ENCODE results near the gene CALCR.

CALCR gene

GRCh38 chr7:93414574-93414973 is 159.9 kb downstream of the CALCR start:
- no peak for DNase-seq (ENCODE audit: low read depth in 1 of 2, low spot score in 1 of 2)
- Histone ChIP-seq H3K27ac (replicated peaks) (no peak overlapping the region), H3K27me3 (ENCODE audit: insufficient read depth, poor library complexity, severe bottlenecking) (peaks cover 8% of the 10 kb centered on the region), H3K4me3 (replicated peaks; ENCODE audit: insufficient read depth, low read length) (no peak overlapping the region)
- no peak for TF ChIP-seq SPI1 (IDR thresholded peaks at IDR 0.05; ENCODE audit: borderline replicate concordance, low read depth)
- TF ChIP-seq GABPA (IDR thresholded peaks at IDR 0.05; ENCODE audit: low read depth) = no peak
- no peak for TF ChIP-seq POLR2AphosphoS5 (IDR thresholded peaks at IDR 0.05; ENCODE audit: low read depth)
- no peak for TF ChIP-seq REST (IDR thresholded peaks at IDR 0.05; ENCODE audit: insufficient replicate concordance, low read depth)
- TF ChIP-seq CTCF (IDR thresholded peaks at IDR 0.05; ENCODE audit: insufficient read depth, low read length) = no peak

- H3K27me3 ChIP-seq (ENCODE audit: insufficient read depth, poor library complexity, severe bottlenecking) = no peaks in the 10 kb centered on the region
- no peak overlapping the region for H3K27ac ChIP-seq (replicated peaks)
- H3K4me3 ChIP-seq (replicated peaks; ENCODE audit: insufficient read depth, low read length) = no peak overlapping the region
- TF ChIP-seq GABPA (IDR thresholded peaks at IDR 0.05; ENCODE audit: low read depth) (no peak), CTCF (IDR thresholded peaks at IDR 0.05; ENCODE audit: insufficient read depth, low read length) (no peak), POLR2AphosphoS5 (IDR thresholded peaks at IDR 0.05; ENCODE audit: low read depth) (no peak), REST (IDR thresholded peaks at IDR 0.05; ENCODE audit: insufficient replicate concordance, low read depth) (no peak), SPI1 (IDR thresholded peaks at IDR 0.05; ENCODE audit: borderline replicate concordance, low read depth) (no peak)
- no peak for DNase-seq (ENCODE audit: low read depth in 1 of 2, low spot score in 1 of 2)
Observed at GRCh38 chr7:93409324-93409723, 165.2 kb downstream of the CALCR start.

GRCh38 chr7:93407239-93407638 is 167.3 kb downstream of the CALCR start:
- Histone ChIP-seq H3K27me3 (ENCODE audit: insufficient read depth, poor library complexity, severe bottlenecking) (no peaks in the 10 kb centered on the region), H3K27ac (replicated peaks) (no peak overlapping the region), H3K4me3 (replicated peaks; ENCODE audit: insufficient read depth, low read length) (no peak overlapping the region)
- TF ChIP-seq SPI1 (IDR thresholded peaks at IDR 0.05; ENCODE audit: borderline replicate concordance, low read depth) = no peak
- no peak for TF ChIP-seq POLR2AphosphoS5 (IDR thresholded peaks at IDR 0.05; ENCODE audit: low read depth)
- TF ChIP-seq REST (IDR thresholded peaks at IDR 0.05; ENCODE audit: insufficient replicate concordance, low read depth) = no peak
- no peak for DNase-seq (ENCODE audit: low read depth in 1 of 2, low spot score in 1 of 2)

GRCh38 chr7:93402944-93403343 is 171.6 kb downstream of the CALCR start:
- Histone ChIP-seq H3K4me3 (replicated peaks; ENCODE audit: insufficient read depth, low read length) (no peak overlapping the region), H3K27me3 (ENCODE audit: insufficient read depth, poor library complexity, severe bottlenecking) (no peaks in the 10 kb centered on the region), H3K27ac (replicated peaks) (no peak overlapping the region)
- TF ChIP-seq SPI1 (IDR thresholded peaks at IDR 0.05; ENCODE audit: borderline replicate concordance, low read depth) (no peak), REST (IDR thresholded peaks at IDR 0.05; ENCODE audit: insufficient replicate concordance, low read depth) (no peak), POLR2AphosphoS5 (IDR thresholded peaks at IDR 0.05; ENCODE audit: low read depth) (no peak), GABPA (IDR thresholded peaks at IDR 0.05; ENCODE audit: low read depth) (no peak), CTCF (IDR thresholded peaks at IDR 0.05; ENCODE audit: insufficient read depth, low read length) (no peak)
- DNase-seq (ENCODE audit: low read depth in 1 of 2, low spot score in 1 of 2) = no peak

Measured in HL-60 (cell line).